ENCODE results near the gene ARG2. TPM values are rescaled to one million over a fixed set of nuclear protein-coding genes. Genes with fewer than 3 reads are reported as not detected.
"Not testable (repeated sequence)": the region's sequence is repeated elsewhere in the genome, so short reads cannot be mapped to it uniquely, and the experiment has no call there.

Gene ARG2
- total and polyA plus RNA-seq, 5 donors from 2014 or later: 0.96 to 4.3 (median 1.0) TPM

- Histone ChIP-seq H3K4me1 (ENCODE audit: control insufficient read depth, insufficient read depth, low read length, poor library complexity, severe bottlenecking) (no peaks in the 10 kb centered on the region), H3K36me3 (ENCODE audit: control insufficient read depth, insufficient read depth, low read length) (no peaks in the 10 kb centered on the region), H3K27ac (ENCODE audit: insufficient read depth, low read length, poor library complexity, severe bottlenecking) (no peak overlapping the region), H3K4me3 (ENCODE audit: low read depth, low read length) (no peak overlapping the region), H3K9me3 (ENCODE audit: control insufficient read depth in 2 of 2, low read length in 2 of 2) (no peaks in the 10 kb centered on the region), H3K27me3 (ENCODE audit: control insufficient read depth, insufficient read depth, low read length) (no peaks in the 10 kb centered on the region)
- no peak for ATAC-seq (ENCODE audit: low read depth in 2 of 2)
- DNase-seq: no peak
- H3K9me3 Mint-ChIP-seq: no peaks in the 10 kb centered on the region
- H3K36me3 Mint-ChIP-seq: no peaks in the 10 kb centered on the region
- peaks cover 24% of the 10 kb centered on the region for H3K27me3 Mint-ChIP-seq
- no peaks in the 10 kb centered on the region for H3K4me1 Mint-ChIP-seq
- no peak overlapping the region for H3K4me3 Mint-ChIP-seq
- H3K27ac Mint-ChIP-seq: no peak overlapping the region
These were observed 9.9 kb upstream of the ARG2 start for GRCh38 chr14:67609642-67610310.

DNA sequence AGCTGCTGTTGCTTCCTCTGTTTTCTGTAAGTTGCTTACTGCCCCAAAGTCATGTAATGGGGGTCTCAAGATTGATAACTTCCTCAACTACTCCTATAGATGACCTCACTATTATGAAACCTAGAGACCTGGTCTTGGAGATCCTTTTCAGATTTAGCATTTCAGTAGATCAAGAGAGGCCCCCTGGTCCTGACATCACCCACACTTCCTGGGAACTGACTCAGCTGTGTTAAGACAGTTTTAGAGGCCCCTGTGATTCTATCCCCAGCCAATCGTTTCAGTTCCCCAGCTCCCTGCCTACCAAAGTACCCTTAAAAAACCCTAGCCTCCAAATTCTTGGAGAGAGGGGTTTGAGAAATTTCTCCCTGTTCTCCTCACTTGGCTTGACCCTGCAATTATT is 9.2 kb upstream of the ARG2 start:
- Mint-ChIP-seq H3K36me3 (no peaks in the 10 kb centered on the region), H3K9me3 (no peaks in the 10 kb centered on the region), H3K4me3 (no peak overlapping the region), H3K27ac (no peak overlapping the region), H3K27me3 (peaks cover 21% of the 10 kb centered on the region), H3K4me1 (no peaks in the 10 kb centered on the region)
- no peak overlapping the region for H3K4me3 ChIP-seq (ENCODE audit: low read depth, low read length)
- no peaks in the 10 kb centered on the region for H3K4me1 ChIP-seq (ENCODE audit: control insufficient read depth, insufficient read depth, low read length, poor library complexity, severe bottlenecking)
- no peaks in the 10 kb centered on the region for H3K27me3 ChIP-seq (ENCODE audit: control insufficient read depth, insufficient read depth, low read length)
- no peak for DNase-seq
- no peaks in the 10 kb centered on the region for H3K36me3 ChIP-seq (ENCODE audit: control insufficient read depth, insufficient read depth, low read length)
- no peak for ATAC-seq (ENCODE audit: low read depth in 2 of 2)
- no peaks in the 10 kb centered on the region for H3K9me3 ChIP-seq (ENCODE audit: control insufficient read depth in 2 of 2, low read length in 2 of 2)
- no peak overlapping the region for H3K27ac ChIP-seq (ENCODE audit: insufficient read depth, low read length, poor library complexity, severe bottlenecking)

- peak overlapping the region; percentile 91 to 97 (median 92) for H3K4me3 Mint-ChIP-seq
- H3K4me1 Mint-ChIP-seq: peaks cover 22 to 32% (median 28%) of the 10 kb centered on the region in 4 donors
- Histone ChIP-seq H3K4me1 (ENCODE audit: control insufficient read depth, insufficient read depth, low read length, poor library complexity, severe bottlenecking) (peaks cover 20% of the 10 kb centered on the region), H3K27ac (ENCODE audit: insufficient read depth, low read length, poor library complexity, severe bottlenecking) (peak overlapping the region; percentile 86), H3K36me3 (ENCODE audit: control insufficient read depth, insufficient read depth, low read length) (no peaks in the 10 kb centered on the region), H3K27me3 (ENCODE audit: control insufficient read depth, insufficient read depth, low read length) (peaks cover 4% of the 10 kb centered on the region), H3K4me3 (ENCODE audit: low read depth, low read length) (peak overlapping the region; percentile 61), H3K9me3 (ENCODE audit: control insufficient read depth in 2 of 2, low read length in 2 of 2) (no peaks in the 10 kb centered on the region)
- H3K36me3 Mint-ChIP-seq: no peaks in the 10 kb centered on the region
- ATAC-seq (ENCODE audit: low read depth in 2 of 2) (peak; percentile 32 to 41), DNase-seq (peak; percentile 34 to 78 (median 74))
- peaks cover 22% of the 10 kb centered on the region for H3K27me3 Mint-ChIP-seq
- H3K9me3 Mint-ChIP-seq: no peaks in the 10 kb centered on the region
- H3K27ac Mint-ChIP-seq: peak overlapping the region; percentile 20 to 98 (median 96)
These were observed 1.1 kb upstream of the ARG2 start for GRCh38 chr14:67618617-67619063.

GRCh38 chr14:67620217-67620785 is 581 bp downstream of the ARG2 start:
- H3K9me3 ChIP-seq (ENCODE audit: control insufficient read depth in 2 of 2, low read length in 2 of 2): no peaks in the 10 kb centered on the region
- no peak for ATAC-seq (ENCODE audit: low read depth in 2 of 2)
- H3K27me3 ChIP-seq (ENCODE audit: control insufficient read depth, insufficient read depth, low read length): peaks cover 4% of the 10 kb centered on the region
- H3K9me3 Mint-ChIP-seq: no peaks in the 10 kb centered on the region
- peaks cover 22% of the 10 kb centered on the region for H3K27me3 Mint-ChIP-seq
- peak overlapping the region; percentile 91 to 97 (median 92) for H3K4me3 Mint-ChIP-seq
- no peak for DNase-seq
- H3K4me3 ChIP-seq (ENCODE audit: low read depth, low read length): peak overlapping the region; percentile 76
- H3K27ac Mint-ChIP-seq: peak overlapping the region in 2 of 3 donors; percentile 81 to 98
- H3K36me3 ChIP-seq (ENCODE audit: control insufficient read depth, insufficient read depth, low read length): no peaks in the 10 kb centered on the region
- peak overlapping the region; percentile 86 for H3K27ac ChIP-seq (ENCODE audit: insufficient read depth, low read length, poor library complexity, severe bottlenecking)
- H3K4me1 ChIP-seq (ENCODE audit: control insufficient read depth, insufficient read depth, low read length, poor library complexity, severe bottlenecking): peaks cover 20% of the 10 kb centered on the region
- H3K36me3 Mint-ChIP-seq: no peaks in the 10 kb centered on the region
- peaks cover 22 to 32% (median 28%) of the 10 kb centered on the region in 4 donors for H3K4me1 Mint-ChIP-seq

DNA sequence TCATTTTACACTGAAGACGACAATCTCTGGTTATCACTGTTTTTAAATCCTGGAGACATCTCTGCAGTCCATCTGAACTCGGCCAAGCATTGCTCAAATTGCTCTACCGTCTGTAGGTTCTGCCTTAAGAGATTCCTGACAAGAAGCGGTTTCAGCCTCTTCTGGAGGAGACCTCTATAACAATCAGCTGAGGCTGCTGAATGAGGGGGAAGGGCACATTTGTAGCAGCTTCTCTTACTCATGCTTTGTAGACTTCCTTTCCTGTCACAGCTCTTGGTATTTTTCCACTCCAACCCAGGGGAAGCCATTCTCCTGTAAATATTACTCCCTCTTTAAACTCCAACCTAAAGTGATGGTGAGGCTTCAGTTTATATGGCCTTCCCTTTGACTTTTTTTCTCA is 3.0 kb downstream of the ARG2 start:
- DNase-seq (peak in 1 of 3 donors; percentile 54), ATAC-seq (ENCODE audit: low read depth in 2 of 2) (no peak)
- Mint-ChIP-seq H3K27ac (peak overlapping the region in 2 of 3 donors; percentile 54), H3K27me3 (peaks cover 22% of the 10 kb centered on the region), H3K36me3 (no peaks in the 10 kb centered on the region), H3K9me3 (no peaks in the 10 kb centered on the region), H3K4me3 (peak overlapping the region in 1 of 4 donors; percentile 78), H3K4me1 (peaks cover 22 to 32% (median 28%) of the 10 kb centered on the region in 4 donors)
- no peaks in the 10 kb centered on the region for H3K9me3 ChIP-seq (ENCODE audit: control insufficient read depth in 2 of 2, low read length in 2 of 2)
- no peaks in the 10 kb centered on the region for H3K36me3 ChIP-seq (ENCODE audit: control insufficient read depth, insufficient read depth, low read length)
- peaks cover 4% of the 10 kb centered on the region for H3K27me3 ChIP-seq (ENCODE audit: control insufficient read depth, insufficient read depth, low read length)
- peaks cover 20% of the 10 kb centered on the region for H3K4me1 ChIP-seq (ENCODE audit: control insufficient read depth, insufficient read depth, low read length, poor library complexity, severe bottlenecking)
- H3K4me3 ChIP-seq (ENCODE audit: low read depth, low read length): no peak overlapping the region
- H3K27ac ChIP-seq (ENCODE audit: insufficient read depth, low read length, poor library complexity, severe bottlenecking): no peak overlapping the region

DNA sequence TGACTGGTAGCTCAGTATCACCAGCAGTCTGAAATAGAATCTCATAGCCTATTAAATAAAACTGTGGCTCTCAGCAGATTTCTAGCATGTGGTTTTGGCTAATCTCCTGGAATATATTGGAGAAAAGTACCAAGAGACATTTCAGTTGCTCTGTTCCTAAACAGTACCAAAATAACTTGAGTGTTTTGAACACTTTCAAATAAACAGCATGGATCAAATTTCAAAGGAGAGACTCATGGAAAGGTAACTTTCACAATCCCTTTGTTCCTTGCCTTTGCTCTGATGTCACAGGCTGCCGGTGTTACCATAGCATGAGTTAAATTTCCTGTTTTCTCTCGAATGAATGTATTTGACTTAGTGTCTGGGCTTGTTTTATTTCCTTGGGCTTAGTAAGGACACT is 3.4 kb downstream of the ARG2 start:
- peak overlapping the region in 1 of 3 donors; percentile 54 for H3K27ac Mint-ChIP-seq
- H3K4me3 Mint-ChIP-seq: peak overlapping the region in 1 of 4 donors; percentile 78
- no peaks in the 10 kb centered on the region for H3K36me3 Mint-ChIP-seq
- H3K9me3 Mint-ChIP-seq: no peaks in the 10 kb centered on the region
- peaks cover 22% of the 10 kb centered on the region for H3K27me3 Mint-ChIP-seq
- ATAC-seq (ENCODE audit: low read depth in 2 of 2) (no peak), DNase-seq (peak in 1 of 3 donors; percentile 35)
- H3K9me3 ChIP-seq (ENCODE audit: control insufficient read depth in 2 of 2, low read length in 2 of 2): no peaks in the 10 kb centered on the region
- no peaks in the 10 kb centered on the region for H3K36me3 ChIP-seq (ENCODE audit: control insufficient read depth, insufficient read depth, low read length)
- peaks cover 22 to 32% (median 28%) of the 10 kb centered on the region in 4 donors for H3K4me1 Mint-ChIP-seq
- H3K27me3 ChIP-seq (ENCODE audit: control insufficient read depth, insufficient read depth, low read length): peaks cover 4% of the 10 kb centered on the region
- no peak overlapping the region for H3K27ac ChIP-seq (ENCODE audit: insufficient read depth, low read length, poor library complexity, severe bottlenecking)
- no peak overlapping the region for H3K4me3 ChIP-seq (ENCODE audit: low read depth, low read length)
- peaks cover 20% of the 10 kb centered on the region for H3K4me1 ChIP-seq (ENCODE audit: control insufficient read depth, insufficient read depth, low read length, poor library complexity, severe bottlenecking)

GRCh38 chr14:67626131-67626530 is 6.4 kb downstream of the ARG2 start:
- H3K27ac ChIP-seq (ENCODE audit: insufficient read depth, low read length, poor library complexity, severe bottlenecking); DNase-seq; H3K9me3 ChIP-seq (ENCODE audit: control insufficient read depth in 2 of 2, low read length in 2 of 2); ATAC-seq (ENCODE audit: low read depth in 2 of 2); H3K27me3 Mint-ChIP-seq; H3K9me3 Mint-ChIP-seq; H3K4me3 Mint-ChIP-seq; H3K4me1 ChIP-seq (ENCODE audit: control insufficient read depth, insufficient read depth, low read length, poor library complexity, severe bottlenecking); H3K4me3 ChIP-seq (ENCODE audit: low read depth, low read length); H3K36me3 Mint-ChIP-seq; H3K27me3 ChIP-seq (ENCODE audit: control insufficient read depth, insufficient read depth, low read length); H3K36me3 ChIP-seq (ENCODE audit: control insufficient read depth, insufficient read depth, low read length); H3K27ac Mint-ChIP-seq: not testable (repeated sequence)
- peaks cover 1 to 14% (median 9%) of the 10 kb centered on the region in 4 donors for H3K4me1 Mint-ChIP-seq

GRCh38 chr14:67627519-67627918 is 7.8 kb downstream of the ARG2 start:
- no peak for ATAC-seq (ENCODE audit: low read depth in 2 of 2)

More at GRCh38 chr14:67627519-67627918, 7.8 kb downstream of the ARG2 start:
- no peak overlapping the region for H3K4me3 ChIP-seq (ENCODE audit: low read depth, low read length)
- Mint-ChIP-seq H3K27me3 (no peaks in the 10 kb centered on the region), H3K4me1 (peaks cover 0 to 8% (median 7%) of the 10 kb centered on the region in 4 donors), H3K9me3 (no peaks in the 10 kb centered on the region), H3K4me3 (no peak overlapping the region), H3K27ac (no peak overlapping the region), H3K36me3 (no peaks in the 10 kb centered on the region)
- no peak for DNase-seq
- H3K9me3 ChIP-seq (ENCODE audit: control insufficient read depth in 2 of 2, low read length in 2 of 2): no peaks in the 10 kb centered on the region
- no peaks in the 10 kb centered on the region for H3K27me3 ChIP-seq (ENCODE audit: control insufficient read depth, insufficient read depth, low read length)
- H3K36me3 ChIP-seq (ENCODE audit: control insufficient read depth, insufficient read depth, low read length): no peaks in the 10 kb centered on the region
- no peaks in the 10 kb centered on the region for H3K4me1 ChIP-seq (ENCODE audit: control insufficient read depth, insufficient read depth, low read length, poor library complexity, severe bottlenecking)
- H3K27ac ChIP-seq (ENCODE audit: insufficient read depth, low read length, poor library complexity, severe bottlenecking): no peak overlapping the region
